GM19193 (cell line): Measurements from ENCODE around the gene ZNF511.

ENCODE experiments used
- POLR2A ChIP-seq: IDR thresholded peaks from 4 replicates; pipeline ENCODE4 v1.6.1; 2011; ENCODE audit not compliant: insufficient read depth, insufficient read length; ENCODE audit errors: extremely low read depth

The ZNF511 gene

GRCh38 chr10:133312769-133313145, 4.0 kb downstream of the ZNF511 start:
- TF ChIP-seq POLR2A: no peak

GRCh38 chr10:133313192-133313591, 4.5 kb downstream of the ZNF511 start:
- TF ChIP-seq POLR2A: no peak

GRCh38 chr10:133314911-133315310, 6.2 kb downstream of the ZNF511 start:
- TF ChIP-seq POLR2A: no peak

- no peak for TF ChIP-seq POLR2A
Observed at GRCh38 chr10:133315847-133316246, 7.1 kb downstream of the ZNF511 start.

GRCh38 chr10:133316266-133316665, 7.6 kb downstream of the ZNF511 start:
- TF ChIP-seq POLR2A: no peak

GRCh38 chr10:133316732-133317131, 8.0 kb downstream of the ZNF511 start:
- TF ChIP-seq POLR2A: no peak

- no peak for TF ChIP-seq POLR2A
Observed at GRCh38 chr10:133318494-133319127, 9.9 kb downstream of the ZNF511 start.

GRCh38 chr10:133324198-133324792, 15.6 kb downstream of the ZNF511 start:
- TF ChIP-seq POLR2A: no peak

GRCh38 chr10:133324857-133325260, 16.1 kb downstream of the ZNF511 start:
- TF ChIP-seq POLR2A: no peak

GRCh38 chr10:133325440-133326222, 16.9 kb downstream of the ZNF511 start:
- no peak for TF ChIP-seq POLR2A

GRCh38 chr10:133326223-133326551, 17.5 kb downstream of the ZNF511 start:
- no peak for TF ChIP-seq POLR2A

GRCh38 chr10:133326745-133327650, 18.3 kb downstream of the ZNF511 start:
- TF ChIP-seq POLR2A: no peak

GRCh38 chr10:133327651-133328357, 19.1 kb downstream of the ZNF511 start:
- TF ChIP-seq POLR2A: no peak

- TF ChIP-seq POLR2A: no peak
Observed at GRCh38 chr10:133328358-133329343, 19.9 kb downstream of the ZNF511 start.
